Smooth muscle cell (in vitro differentiated cells): Measurements from ENCODE around the gene SYT5. TPM values are rescaled to one million over a fixed set of nuclear protein-coding genes. Genes with fewer than 3 reads are reported as not detected.
"Not testable (repeated sequence)": the region's sequence is repeated elsewhere in the genome, so short reads cannot be mapped to it uniquely, and the experiment has no call there.

ENCODE experiments used
- DNase-seq: peaks from one replicate; lab custom pipeline; 2025; ENCODE audit not compliant: unreplicated experiment; lab: John Stamatoyannopoulos, UW
- H2AFZ ChIP-seq: fragments of 200-600 bp; sonication (generic); 2 replicates; pipeline ENCODE4 v1.6.0; 2016; ENCODE audit warnings: antibody characterized with exemption, low read depth, mild to moderate bottlenecking
- H3F3A ChIP-seq: fragments of 200-600 bp; sonication (generic); 2 replicates; pipeline ENCODE4 v1.6.0; 2017; ENCODE audit warnings: antibody characterized with exemption, low read depth
- H3K27ac ChIP-seq: fragments of 200-600 bp; sonication (generic); 2 replicates; pipeline ENCODE4 v1.5.1; 2016; ENCODE audit warnings: low read depth, mild to moderate bottlenecking
- H3K27me3 ChIP-seq: fragments of 200-600 bp; sonication (generic); 2 replicates; pipeline ENCODE4 v1.6.1; 2016; ENCODE audit warnings: low read depth, mild to moderate bottlenecking
- H3K36me3 ChIP-seq: fragments of 200-600 bp; sonication (generic); 2 replicates; pipeline ENCODE4 v1.5.1; 2016; ENCODE audit warnings: low read depth
- H3K4me1 ChIP-seq: fragments of 200-600 bp; sonication (generic); 2 replicates; pipeline ENCODE4 v1.5.1; 2016; ENCODE audit warnings: low read depth
- H3K4me2 ChIP-seq: fragments of 200-600 bp; sonication (generic); 2 replicates; pipeline ENCODE4 v1.6.0; 2016; ENCODE audit warnings: mild to moderate bottlenecking
- H3K4me3 ChIP-seq: fragments of 200-600 bp; sonication (generic); 2 replicates; pipeline ENCODE4 v1.5.1; 2016; ENCODE audit warnings: mild to moderate bottlenecking
- H3K79me2 ChIP-seq: fragments of 200-600 bp; sonication (generic); 2 replicates; pipeline ENCODE4 v1.6.0; 2016; ENCODE audit warnings: low read depth, mild to moderate bottlenecking
- H3K9ac ChIP-seq: fragments of 200-600 bp; sonication (generic); 2 replicates; pipeline ENCODE4 v1.6.0; 2016; ENCODE audit warnings: low read depth
- H3K9me3 ChIP-seq: fragments of 200-600 bp; sonication (generic); replicated peaks from 2 replicates; pipeline ENCODE4 v1.5.1; 2016; ENCODE audit warnings: low read depth
- H4K20me1 ChIP-seq: fragments of 200-600 bp; sonication (generic); 2 replicates; pipeline ENCODE4 v1.6.0; 2016; ENCODE audit warnings: low read depth
- WGBS: methylation state at CpG from one replicate; pipeline ENCODE4 v1.1.7; 2016; ENCODE audit warnings: low lambda C conversion rate; 5-methylcytosine and 5-hydroxymethylcytosine counted together
- polyA plus RNA-seq: library from polyadenylated mRNA; unstranded; fragments of >200 nt; fragmentation: Nextera tagmentation; extraction: Ambion mirVana; gene quantifications from 2 replicates; pipeline ENCODE4 v1.2.1, GENCODE V29; 2016
- total RNA-seq: library from RNA; depleted of rRNA; stranded (reverse); fragments of >200 nt; gene quantifications from 2 replicates; pipeline ENCODE4 v1.2.3, GENCODE V29; 2014
- TF ChIP-seq, protein P1 (sequence below): fragments of 200-600 bp; sonication (generic); IDR thresholded peaks from 2 replicates; pipeline ENCODE4 v1.5.1; 2017; ENCODE audit warnings: borderline replicate concordance, mild to moderate bottlenecking, antibody characterized with exemption; ENCODE audit not compliant: insufficient read depth, poor library complexity, severe bottlenecking

Gene SYT5
- total and polyA plus RNA-seq, 2 experiments from 2014 or later: not detected

DNA sequence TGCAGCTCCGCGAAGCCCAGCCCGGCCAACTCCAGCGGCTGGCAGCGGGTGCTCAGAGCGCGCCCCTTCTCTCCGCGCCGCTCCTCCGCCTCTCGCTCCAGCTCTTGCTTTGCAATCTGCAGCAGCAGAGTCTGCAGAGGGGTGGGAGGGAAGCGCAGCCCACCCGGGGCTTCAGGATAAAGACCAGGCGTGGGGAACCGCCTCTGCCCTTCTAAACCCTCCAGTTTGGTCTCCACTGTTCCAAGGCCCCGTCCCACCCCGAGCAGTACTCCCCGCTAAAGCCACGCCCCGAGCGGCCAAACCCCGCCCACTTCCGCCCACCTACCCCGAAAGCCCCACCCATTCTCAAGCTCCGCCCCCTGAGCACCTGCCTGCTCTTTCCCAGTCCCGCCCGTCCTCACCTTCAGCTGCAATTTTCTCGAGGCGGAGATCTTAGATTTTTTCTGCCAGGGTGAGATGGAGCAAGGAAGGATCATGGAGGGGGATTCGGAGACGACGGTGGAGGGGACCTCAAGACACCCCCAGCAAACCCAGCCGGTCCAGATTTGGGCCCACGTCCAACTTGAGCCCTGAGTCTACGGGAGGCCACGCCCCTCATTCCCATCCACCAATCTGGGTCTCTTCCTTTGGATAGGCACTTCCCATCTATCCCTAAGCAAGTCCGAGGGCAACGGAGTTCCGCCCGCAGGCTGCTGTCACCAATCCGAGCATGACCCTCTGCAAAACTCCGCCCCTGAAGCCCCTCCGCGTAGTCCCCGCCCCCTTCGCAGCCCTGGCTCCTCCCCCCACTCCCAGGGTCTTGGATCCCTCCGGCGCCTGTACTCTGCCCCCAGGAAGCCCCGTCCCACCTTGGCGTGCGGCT is 23.7 kb downstream of the SYT5 start:
- Histone ChIP-seq H3K79me2 (no peaks in the 10 kb centered on the region), H3K27me3 (peaks cover 19% of the 10 kb centered on the region), H4K20me1 (no peaks in the 10 kb centered on the region), H3F3A (no peaks in the 10 kb centered on the region), H3K4me2 (peak overlapping the region; percentile 80), H3K4me1 (no peaks in the 10 kb centered on the region), H3K9me3 (no peaks in the 10 kb centered on the region), H3K9ac (no peak overlapping the region), H3K27ac (no peak overlapping the region), H3K36me3 (no peaks in the 10 kb centered on the region), H2AFZ (no peak overlapping the region), H3K4me3 (peak overlapping the region; percentile 37)
- 11% methylated on average over 39 of the region's 52 CpGs for WGBS
- no peak for DNase-seq
- TF ChIP-seq, protein P1, sequence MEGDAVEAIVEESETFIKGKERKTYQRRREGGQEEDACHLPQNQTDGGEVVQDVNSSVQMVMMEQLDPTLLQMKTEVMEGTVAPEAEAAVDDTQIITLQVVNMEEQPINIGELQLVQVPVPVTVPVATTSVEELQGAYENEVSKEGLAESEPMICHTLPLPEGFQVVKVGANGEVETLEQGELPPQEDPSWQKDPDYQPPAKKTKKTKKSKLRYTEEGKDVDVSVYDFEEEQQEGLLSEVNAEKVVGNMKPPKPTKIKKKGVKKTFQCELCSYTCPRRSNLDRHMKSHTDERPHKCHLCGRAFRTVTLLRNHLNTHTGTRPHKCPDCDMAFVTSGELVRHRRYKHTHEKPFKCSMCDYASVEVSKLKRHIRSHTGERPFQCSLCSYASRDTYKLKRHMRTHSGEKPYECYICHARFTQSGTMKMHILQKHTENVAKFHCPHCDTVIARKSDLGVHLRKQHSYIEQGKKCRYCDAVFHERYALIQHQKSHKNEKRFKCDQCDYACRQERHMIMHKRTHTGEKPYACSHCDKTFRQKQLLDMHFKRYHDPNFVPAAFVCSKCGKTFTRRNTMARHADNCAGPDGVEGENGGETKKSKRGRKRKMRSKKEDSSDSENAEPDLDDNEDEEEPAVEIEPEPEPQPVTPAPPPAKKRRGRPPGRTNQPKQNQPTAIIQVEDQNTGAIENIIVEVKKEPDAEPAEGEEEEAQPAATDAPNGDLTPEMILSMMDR: no peak

DNA sequence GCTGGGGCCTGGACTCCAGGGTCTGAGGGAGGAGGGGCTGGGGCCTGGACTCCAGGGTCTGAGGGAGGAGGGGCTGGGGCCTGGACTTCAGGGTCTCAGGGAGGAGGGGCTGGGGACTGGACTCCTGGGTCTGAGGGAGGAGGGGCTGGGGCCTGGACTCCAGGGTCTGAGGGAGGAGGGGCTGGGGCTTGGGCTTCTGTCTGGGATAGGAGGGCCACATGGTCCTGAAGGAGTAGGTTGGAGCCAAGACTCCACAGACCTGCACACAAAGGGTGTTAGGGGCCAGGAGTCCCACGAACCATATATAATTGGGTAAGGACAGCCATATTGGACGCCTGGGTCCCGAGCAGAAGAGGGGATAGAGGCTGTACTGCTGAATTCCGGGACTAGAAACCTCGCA is 24.3 kb downstream of the SYT5 start:
- not testable (repeated sequence) for H3K9me3 ChIP-seq, H3K79me2 ChIP-seq, H3K9ac ChIP-seq, H4K20me1 ChIP-seq, DNase-seq, H3K36me3 ChIP-seq, H3K4me1 ChIP-seq, H3K27ac ChIP-seq, H3F3A ChIP-seq, H2AFZ ChIP-seq
- Histone ChIP-seq H3K27me3 (peaks cover 12% of the 10 kb centered on the region), H3K4me3 (peak overlapping the region; percentile 37), H3K4me2 (peak overlapping the region; percentile 80)
- 29% methylated on average over 5 of the region's 5 CpGs for WGBS

DNA sequence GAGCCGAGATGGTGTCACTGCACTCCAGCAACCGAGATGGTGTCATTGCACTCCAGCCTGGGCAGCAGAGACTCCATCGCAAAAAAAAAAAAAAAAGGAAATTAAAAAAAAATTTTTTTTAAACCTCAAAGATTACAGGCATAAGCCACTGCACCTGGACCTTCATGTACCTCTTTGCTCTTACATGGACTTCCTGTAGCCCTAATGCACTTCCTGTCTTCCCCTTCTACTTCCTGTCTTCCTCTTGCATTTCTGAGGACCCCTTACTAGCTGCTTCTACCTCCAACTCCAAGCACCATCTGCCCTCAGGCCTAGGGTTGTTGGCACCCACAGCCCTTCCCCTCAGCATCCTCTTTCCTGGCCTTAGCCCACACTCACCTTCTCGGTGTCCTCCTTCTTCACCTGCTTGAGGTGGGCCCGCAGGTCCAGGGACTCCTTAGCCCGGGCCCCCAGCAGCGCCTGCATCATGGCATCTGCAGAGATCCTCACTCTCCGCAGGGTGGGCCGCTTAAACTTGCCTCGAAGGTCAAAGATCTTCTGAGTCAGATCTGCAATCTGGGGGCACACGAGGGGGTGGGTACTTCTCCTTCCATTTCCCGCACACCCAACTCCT is 26.3 kb downstream of the SYT5 start:
- Histone ChIP-seq H4K20me1 (no peaks in the 10 kb centered on the region), H3K4me2 (no peak overlapping the region), H3K79me2 (no peaks in the 10 kb centered on the region), H2AFZ (no peak overlapping the region), H3K27ac (no peak overlapping the region), H3K36me3 (no peaks in the 10 kb centered on the region), H3K27me3 (peaks cover 12% of the 10 kb centered on the region), H3K4me1 (peaks cover 7% of the 10 kb centered on the region), H3F3A (no peaks in the 10 kb centered on the region), H3K4me3 (no peak overlapping the region), H3K9ac (no peak overlapping the region), H3K9me3 (no peaks in the 10 kb centered on the region)
- TF ChIP-seq, protein P1: no peak
- WGBS: 96% methylated on average over 11 of the region's 12 CpGs
- no peak for DNase-seq

DNA sequence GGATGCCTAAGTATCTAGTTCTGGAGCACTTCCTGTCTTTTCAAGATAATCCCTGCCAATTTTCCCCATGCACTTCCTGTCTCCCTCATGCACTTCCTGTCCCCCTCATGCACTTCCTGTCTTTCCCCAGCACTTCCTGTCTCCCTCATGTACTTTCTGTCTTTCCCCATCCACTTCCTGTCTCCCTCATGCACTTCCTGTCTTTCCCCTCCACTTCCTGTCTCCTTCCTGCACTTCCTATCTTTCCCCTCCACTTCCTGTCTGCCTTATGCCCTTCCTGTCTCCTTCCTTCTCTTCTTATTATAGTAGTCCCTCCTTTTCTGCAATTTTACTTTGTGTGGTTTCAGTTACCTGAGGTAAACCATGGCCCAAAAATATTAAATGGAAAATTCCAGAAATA is 28.1 kb downstream of the SYT5 start:
- no peaks in the 10 kb centered on the region for H3K79me2 ChIP-seq
- H3K36me3 ChIP-seq: no peaks in the 10 kb centered on the region
- H3K9me3 ChIP-seq: no peaks in the 10 kb centered on the region
- no peak overlapping the region for H3K4me2 ChIP-seq
- peaks cover 15% of the 10 kb centered on the region for H3K4me1 ChIP-seq
- H3K9ac ChIP-seq: no peak overlapping the region
- no peaks in the 10 kb centered on the region for H3F3A ChIP-seq
- H2AFZ ChIP-seq: no peak overlapping the region
- peaks cover 11% of the 10 kb centered on the region for H3K27me3 ChIP-seq
- TF ChIP-seq, protein P1: no peak
- H4K20me1 ChIP-seq: no peaks in the 10 kb centered on the region
- no peak for DNase-seq
- H3K4me3 ChIP-seq: no peak overlapping the region
- no peak overlapping the region for H3K27ac ChIP-seq
